Measurements from ENCODE around the gene HOXB4. TPM values are rescaled to one million over a fixed set of nuclear protein-coding genes. Genes with fewer than 3 reads are reported as not detected.

Gene HOXB4
- total RNA-seq, 1 experiment from 2014 or later: not detected

- H3K56ac ChIP-seq (ENCODE audit: insufficient read length, low read depth, low read length): no peak overlapping the region
- no peak overlapping the region for H3K14ac ChIP-seq (ENCODE audit: insufficient read depth, low read length)
- no peak overlapping the region for H3K9ac ChIP-seq (ENCODE audit: extremely low read depth, insufficient read length, low read length)
- no peak overlapping the region for H2AFZ ChIP-seq (ENCODE audit: low read length)
- Mint-ChIP-seq H3K4me1 (peaks cover 8 to 24% of the 10 kb centered on the region in 2 experiments; a peak in 3 of 4 replicates), H3K36me3 (ENCODE audit: insufficient read depth in 1 of 3, low read depth in 3 of 3) (no peaks in the 10 kb centered on the region), H3K27ac (no peak overlapping the region), H3K27me3 (ENCODE audit: low read depth) (peaks cover 100% of the 10 kb centered on the region), H3K4me3 (no peak overlapping the region), H3K9me3 (peaks cover 0 to 21% of the 10 kb centered on the region in 2 experiments; a peak in 4 of 5 replicates)
- H3K27me3 ChIP-seq (ENCODE audit: insufficient read depth, low read length): peaks cover 100% of the 10 kb centered on the region
- no peak overlapping the region for H2AK5ac ChIP-seq (ENCODE audit: insufficient read length, low read length)
- no peak overlapping the region for H3T11ph ChIP-seq (ENCODE audit: low read length)
- H4K20me1 ChIP-seq (ENCODE audit: control insufficient read depth, insufficient read depth, insufficient read length): no peaks in the 10 kb centered on the region
- no peak overlapping the region for H2BK12ac ChIP-seq (ENCODE audit: insufficient read length, low read depth, low read length)
- no peak overlapping the region for H3K18ac ChIP-seq (ENCODE audit: insufficient read length, low read depth, low read length)
- H3K79me1 ChIP-seq (ENCODE audit: insufficient read depth, low read depth, low read length, poor library complexity, severe bottlenecking): no peaks in the 10 kb centered on the region
- DNase-seq: no peak
- H4K5ac ChIP-seq (ENCODE audit: insufficient read length, low read depth, low read length): no peak overlapping the region
- H2BK15ac ChIP-seq (ENCODE audit: low read depth, low read length): no peak overlapping the region
- no peaks in the 10 kb centered on the region for H3K9me3 ChIP-seq (ENCODE audit: control insufficient read depth, low read depth, low read length)
- no peak overlapping the region for H3K4ac ChIP-seq (ENCODE audit: low read depth, low read length)
- no peak overlapping the region for H3K23ac ChIP-seq (ENCODE audit: insufficient read length, low read depth, low read length)
- H4K8ac ChIP-seq (replicated peaks; ENCODE audit: insufficient read length, low read depth, low read length): no peak overlapping the region
- no peaks in the 10 kb centered on the region for H3K23me2 ChIP-seq (ENCODE audit: insufficient read length, low read depth, low read length, poor library complexity, severe bottlenecking)
- WGBS (ENCODE audit: extremely low coverage, insufficient read length, low lambda C conversion rate): no CpG with 5 or more reads among the region's 5 CpGs
- no peak overlapping the region for H4K91ac ChIP-seq (ENCODE audit: insufficient read length, low read depth, low read length)
- H3K79me2 ChIP-seq (ENCODE audit: insufficient read depth, low read length): no peaks in the 10 kb centered on the region
- H3K4me2 ChIP-seq (ENCODE audit: insufficient read depth, insufficient read length, low read length): no peak overlapping the region
- no peak overlapping the region for H2BK120ac ChIP-seq (ENCODE audit: low read depth, low read length, poor library complexity, severe bottlenecking)
- no peaks in the 10 kb centered on the region for H3K4me1 ChIP-seq (ENCODE audit: insufficient read depth, low read length)
- TF ChIP-seq CTCF (conservative IDR thresholded peaks at IDR 0.05): no peak
- no peak overlapping the region for H2BK20ac ChIP-seq (ENCODE audit: low read depth, low read length, poor library complexity, severe bottlenecking)
- H3K27ac ChIP-seq (ENCODE audit: insufficient read length, low read depth, low read length): no peak overlapping the region
- H2BK5ac ChIP-seq (ENCODE audit: insufficient read length, low read length): no peak overlapping the region
Observed at GRCh38 chr17:48599354-48599753, 21.2 kb upstream of the HOXB4 start.

Data from H9 (cell line).